K562 (cell line): ENCODE measurements around the gene FAM168B.

Experiments
- CAMTA2 ChIP-seq: fragments of 250-450 bp; sonication (Bioruptor Pico); conservative IDR thresholded peaks from 2 replicates; pipeline ENCODE4 v1.5.1; 2022
- DIDO1 ChIP-seq: fragments of 450-650 bp; IDR thresholded peaks from 2 replicates; pipeline ENCODE4 v1.6.1; 2016; ENCODE audit warnings: low read depth, missing biosample characterization, missing genetic modification characterization
- E2F4 ChIP-seq: sonication (generic); formaldehyde crosslinking; IDR thresholded peaks from 2 replicates; pipeline ENCODE4 v1.8.0; 2022; ENCODE audit warnings: mild to moderate bottlenecking, low read depth, missing genetic modification reagents
- HNRNPK ChIP-seq: fragments of 200-400 bp; formaldehyde crosslinking; IDR thresholded peaks from one replicate; pipeline ENCODE4 v1.6.1; 2018; ENCODE audit warnings: mild to moderate bottlenecking, low read depth, low read length; ENCODE audit not compliant: poor library complexity, severe bottlenecking
- MYC ChIP-seq, 2 experiments: fragments of 250-450 bp in 1 of 2; sonication (Bioruptor Pico) in 1 of 2; IDR thresholded peaks; 2 replicates each; pipeline versions ENCODE4 v1.5.1 to v1.6.1; 2012 to 2021; ENCODE audit warnings: low read depth in 2 of 2, borderline replicate concordance in 1 of 2, improper control_type of control experiment in 1 of 2, low read length in 1 of 2, mild to moderate bottlenecking in 1 of 2, moderate library complexity in 1 of 2
- POLR2A ChIP-seq: fragments of 450-650 bp; conservative IDR thresholded peaks from 2 replicates; pipeline ENCODE4 v1.6.1; 2016
- ZBTB1 ChIP-seq: sonication (generic); formaldehyde crosslinking; IDR thresholded peaks from 2 replicates; pipeline ENCODE4 v1.8.1; 2023; ENCODE audit warnings: missing genetic modification reagents, low read depth, mild to moderate bottlenecking, borderline replicate concordance
- ZFX ChIP-seq: sonication (generic); formaldehyde crosslinking; IDR thresholded peaks from 2 replicates; pipeline ENCODE4 v1.8.0; 2022; ENCODE audit warnings: mild to moderate bottlenecking, missing genetic modification reagents, moderate library complexity
- TF ChIP-seq, protein P1 (sequence below), 3 experiments: IDR thresholded peaks in 2 of 3; conservative IDR thresholded peaks in 1 of 3; 2 replicates each; pipeline ENCODE4 v1.5.1; 2011 to 2012; ENCODE audit warnings: low read length in 3 of 3, mild to moderate bottlenecking in 3 of 3, control low read depth in 2 of 3, improper control_type of control experiment in 1 of 3, inconsistent platforms in 1 of 3, low read depth in 1 of 3, mixed read lengths in 1 of 3, moderate library complexity in 1 of 3; ENCODE audit not compliant: insufficient read depth in 2 of 3

- no peak for TF ChIP-seq MYC (IDR thresholded peaks at IDR 0.05; ENCODE audit: low read depth, low read length)
- no peak for TF ChIP-seq MYC (CRISPR knock-in tag; IDR thresholded peaks at IDR 0.05; ENCODE audit: borderline replicate concordance, low read depth)
- TF ChIP-seq, protein P1, sequence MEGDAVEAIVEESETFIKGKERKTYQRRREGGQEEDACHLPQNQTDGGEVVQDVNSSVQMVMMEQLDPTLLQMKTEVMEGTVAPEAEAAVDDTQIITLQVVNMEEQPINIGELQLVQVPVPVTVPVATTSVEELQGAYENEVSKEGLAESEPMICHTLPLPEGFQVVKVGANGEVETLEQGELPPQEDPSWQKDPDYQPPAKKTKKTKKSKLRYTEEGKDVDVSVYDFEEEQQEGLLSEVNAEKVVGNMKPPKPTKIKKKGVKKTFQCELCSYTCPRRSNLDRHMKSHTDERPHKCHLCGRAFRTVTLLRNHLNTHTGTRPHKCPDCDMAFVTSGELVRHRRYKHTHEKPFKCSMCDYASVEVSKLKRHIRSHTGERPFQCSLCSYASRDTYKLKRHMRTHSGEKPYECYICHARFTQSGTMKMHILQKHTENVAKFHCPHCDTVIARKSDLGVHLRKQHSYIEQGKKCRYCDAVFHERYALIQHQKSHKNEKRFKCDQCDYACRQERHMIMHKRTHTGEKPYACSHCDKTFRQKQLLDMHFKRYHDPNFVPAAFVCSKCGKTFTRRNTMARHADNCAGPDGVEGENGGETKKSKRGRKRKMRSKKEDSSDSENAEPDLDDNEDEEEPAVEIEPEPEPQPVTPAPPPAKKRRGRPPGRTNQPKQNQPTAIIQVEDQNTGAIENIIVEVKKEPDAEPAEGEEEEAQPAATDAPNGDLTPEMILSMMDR (IDR thresholded peaks at IDR 0.05 in 2 of 3, conservative IDR thresholded peaks at IDR 0.05 in 1 of 3; ENCODE audit: insufficient read depth in 2 of 3, low read depth in 1 of 3, low read length in 3 of 3): no peak
- no peak for TF ChIP-seq CAMTA2 (CRISPR knock-in tag)
- no peak for TF ChIP-seq ZBTB1 (CRISPR knock-in tag)
- no peak for TF ChIP-seq ZFX (CRISPR knock-in tag)
- TF ChIP-seq DIDO1: no peak
- no peak for TF ChIP-seq POLR2A
- TF ChIP-seq HNRNPK: no peak
- no peak for TF ChIP-seq E2F4 (CRISPR knock-in tag)
These were observed 94.7 kb downstream of the FAM168B start for GRCh38 chr2:130998561-130998960.
